Measurements from ENCODE around the gene TUBB2A.
A peak's percentile ranks its signal among the peaks of the same experiment; 100 is the strongest.
"Not testable (repeated sequence)": the region's sequence is repeated elsewhere in the genome, so short reads cannot be mapped to it uniquely, and the experiment has no call there.

The TUBB2A gene
- total RNA-seq = 4.1 to 5.5 reads per million in 2 donors

GRCh38 chr6:3157131-3157933 is at the start of gene TUBB2A:
TUBB2A (minus strand) TSS chr6:3157544; CDS start chr6:3157463, 81 bp downstream.
- DNase-seq = peak; percentile 76

- DNase-seq = no peak
Measured at GRCh38 chr6:3206339-3207015, 49.1 kb upstream of the TUBB2A start.

GRCh38 chr6:3205913-3206312 is 48.6 kb upstream of the TUBB2A start:
- DNase-seq = no peak

GRCh38 chr6:3204921-3205320 is 47.6 kb upstream of the TUBB2A start:
- no peak for DNase-seq

GRCh38 chr6:3202999-3203696 is 45.8 kb upstream of the TUBB2A start:
- DNase-seq = no peak

GRCh38 chr6:3201388-3201787 is 44.0 kb upstream of the TUBB2A start:
- no peak for DNase-seq

GRCh38 chr6:3200682-3201081 is 43.3 kb upstream of the TUBB2A start:
- no peak for DNase-seq

- no peak for DNase-seq
Measured at GRCh38 chr6:3199382-3199781, 42.0 kb upstream of the TUBB2A start.

GRCh38 chr6:3197734-3198133 is 40.4 kb upstream of the TUBB2A start:
- DNase-seq = not testable (repeated sequence)

- DNase-seq = no peak
Measured at GRCh38 chr6:3196770-3197169, 39.4 kb upstream of the TUBB2A start.

GRCh38 chr6:3195695-3196497 is 38.6 kb upstream of the TUBB2A start:
- no peak for DNase-seq

- no peak for DNase-seq
Measured at GRCh38 chr6:3195420-3195694, 38.0 kb upstream of the TUBB2A start.

GRCh38 chr6:3194535-3195419 is 37.4 kb upstream of the TUBB2A start:
- no peak for DNase-seq

GRCh38 chr6:3193102-3193849 is 35.9 kb upstream of the TUBB2A start:
- DNase-seq = no peak

GRCh38 chr6:3190779-3191178 is 33.4 kb upstream of the TUBB2A start:
- no peak for DNase-seq

GRCh38 chr6:3190056-3190455 is 32.7 kb upstream of the TUBB2A start:
- no peak for DNase-seq

GRCh38 chr6:3189192-3189591 is 31.8 kb upstream of the TUBB2A start:
- DNase-seq = not testable (repeated sequence)

- no peak for DNase-seq
Measured at GRCh38 chr6:3188262-3188661, 30.9 kb upstream of the TUBB2A start.

GRCh38 chr6:3186974-3187382 is 29.6 kb upstream of the TUBB2A start:
- DNase-seq = no peak

- no peak for DNase-seq
Measured at GRCh38 chr6:3183066-3183465, 25.7 kb upstream of the TUBB2A start.

- no peak for DNase-seq
Measured at GRCh38 chr6:3181105-3181504, 23.8 kb upstream of the TUBB2A start.
